SK-N-SH (cell line): Measurements from ENCODE around the gene PANK4. TPM values are rescaled to one million over a fixed set of nuclear protein-coding genes. Genes with fewer than 3 reads are reported as not detected.

Source experiments
- CTCF ChIA-PET: fragments of 300-600, 350-600 bp; formaldehyde crosslinking; extraction: SDS; loops from one replicate; lab custom pipeline; 2021; lab: Yijun Ruan, JAX
- POLR2A ChIA-PET: fragments of 350-600 bp; sonication (Branson Sonifier 250); formaldehyde crosslinking; extraction: SDS; loops from one replicate; lab custom pipeline; 2020; ENCODE audit warnings: antibody characterized with exemption, inconsistent platforms; lab: Yijun Ruan, JAX
- DNase-seq: peaks from one replicate; pipeline ENCODE4 v3.0.0; 2012
- H2AFZ ChIP-seq: fragments of 200-600 bp; sonication (generic); 2 replicates; pipeline ENCODE4 v1.8.1; 2016; ENCODE audit warnings: antibody characterized with exemption, mild to moderate bottlenecking, low read depth
- H3F3A ChIP-seq: fragments of 200-600 bp; sonication (generic); replicated peaks from 2 replicates; pipeline ENCODE3; 2016; ENCODE audit warnings: antibody characterized with exemption, mild to moderate bottlenecking; ENCODE audit not compliant: insufficient read depth
- H3K27ac ChIP-seq, 2 experiments: fragments of 200-500 bp in 1 of 2; fragments of 200-600 bp in 1 of 2; sonication (Bioruptor generic) in 1 of 2; sonication (generic), shearing (Covaris generic) in 1 of 2; 2 replicates each; pipeline versions ENCODE4 v1.5.1 to v1.6.1; 2014 to 2016; ENCODE audit warnings: low read depth in 2 of 2, inconsistent platforms in 1 of 2, low read length in 1 of 2, mild to moderate bottlenecking in 1 of 2, mixed read lengths in 1 of 2
- H3K27me3 ChIP-seq: fragments of 200-600 bp; sonication (generic), shearing (Covaris generic); 2 replicates; pipeline ENCODE4 v1.6.1; 2016; ENCODE audit warnings: mixed run types; ENCODE audit not compliant: insufficient read depth
- H3K36me3 ChIP-seq, 2 experiments: fragments of 200-500 bp in 1 of 2; fragments of 200-600 bp in 1 of 2; sonication (Bioruptor generic) in 1 of 2; sonication (generic) in 1 of 2; replicated peaks in 1 of 2; 2 replicates each; pipeline versions ENCODE3 to v1.5.1; 2014 to 2016; ENCODE audit warnings: low read length in 1 of 2, mild to moderate bottlenecking in 1 of 2; ENCODE audit not compliant: insufficient read depth in 2 of 2, control insufficient read depth in 1 of 2
- H3K4me1 ChIP-seq, 2 experiments: fragments of 200-500 bp in 1 of 2; fragments of 200-600 bp in 1 of 2; sonication (Bioruptor generic) in 1 of 2; sonication (generic), shearing (Covaris generic) in 1 of 2; 2 replicates each; pipeline versions ENCODE4 v1.5.1 to v1.6.1; 2014 to 2016; ENCODE audit warnings: low read depth in 1 of 2, low read length in 1 of 2, mixed run types in 1 of 2; ENCODE audit not compliant: insufficient read depth in 2 of 2, control insufficient read depth in 1 of 2
- H3K4me2 ChIP-seq: fragments of 200-600 bp; sonication (generic), shearing (Covaris generic); 2 replicates; pipeline ENCODE4 v1.6.1; 2017; ENCODE audit warnings: mixed run types
- H3K4me3 ChIP-seq, 2 experiments: fragments of 200-500 bp in 1 of 2; fragments of 200-600 bp in 1 of 2; sonication (Bioruptor generic) in 1 of 2; sonication (generic), shearing (Covaris generic) in 1 of 2; 2 replicates each; pipeline versions ENCODE4 v1.5.1 to v1.8.1; 2014 to 2016; ENCODE audit warnings: low read depth in 2 of 2, inconsistent platforms in 1 of 2, low read length in 1 of 2, mild to moderate bottlenecking in 1 of 2, mixed read lengths in 1 of 2, moderate library complexity in 1 of 2
- H3K79me2 ChIP-seq: fragments of 200-600 bp; sonication (generic); 2 replicates; pipeline ENCODE4 v1.8.1; 2017; ENCODE audit warnings: mild to moderate bottlenecking; ENCODE audit not compliant: insufficient read depth
- H3K9ac ChIP-seq: fragments of 200-600 bp; sonication (generic); 2 replicates; pipeline ENCODE4 v1.6.1; 2017; ENCODE audit warnings: mixed run types
- H3K9me2 ChIP-seq: fragments of 200-600 bp; sonication (generic); 2 replicates; pipeline ENCODE4 v1.6.1; 2017; ENCODE audit warnings: mixed run types
- H3K9me3 ChIP-seq: fragments of 200-600 bp; sonication (generic); 2 replicates; pipeline ENCODE4 v1.6.1; 2017; ENCODE audit warnings: mixed run types, mild to moderate bottlenecking, moderate library complexity
- H4K20me1 ChIP-seq: fragments of 200-600 bp; sonication (generic); 2 replicates; pipeline ENCODE4 v1.6.1; 2017; ENCODE audit warnings: mild to moderate bottlenecking, mixed run types; ENCODE audit not compliant: insufficient read depth
- CTCF ChIP-seq: fragments of 200-600 bp; sonication (generic); IDR thresholded peaks from 2 replicates; pipeline ENCODE4 v1.6.1; 2017; ENCODE audit warnings: antibody characterized with exemption, mild to moderate bottlenecking, moderate library complexity
- ELF1 ChIP-seq: IDR thresholded peaks from 2 replicates; pipeline ENCODE4 v1.4.0; 2012
- EP300 ChIP-seq, 2 experiments: IDR thresholded peaks; 2 replicates each; pipeline versions ENCODE4 v1.4.0 to v1.6.1; 2012; ENCODE audit warnings: borderline replicate concordance in 1 of 2, low read depth in 1 of 2, low read length in 1 of 2
- EZH2phosphoT487 ChIP-seq: fragments of 200-600 bp; sonication (generic); IDR thresholded peaks from 2 replicates; pipeline ENCODE4 v1.6.1; 2017; ENCODE audit warnings: low read depth, mixed run types, mild to moderate bottlenecking, antibody characterized with exemption, moderate library complexity, borderline replicate concordance
- FOXJ3 ChIP-seq: sonication (generic); formaldehyde crosslinking; IDR thresholded peaks from 2 replicates; pipeline ENCODE4 v1.5.1; 2020; ENCODE audit warnings: mild to moderate bottlenecking, missing genetic modification reagents
- FOXM1 ChIP-seq: IDR thresholded peaks from 2 replicates; pipeline ENCODE4 v1.4.0; 2012; ENCODE audit warnings: low read depth, mild to moderate bottlenecking
- JUND ChIP-seq: IDR thresholded peaks from 2 replicates; pipeline ENCODE4 v1.4.0; 2012
- MEF2A ChIP-seq: IDR thresholded peaks from 2 replicates; pipeline ENCODE4 v1.4.0; 2012; ENCODE audit warnings: low read depth, borderline replicate concordance
- MXI1 ChIP-seq: IDR thresholded peaks from 2 replicates; pipeline ENCODE4 v1.6.1; 2012; ENCODE audit warnings: mild to moderate bottlenecking, low read depth, low read length, improper control_type of control experiment
- POLR2AphosphoS5 ChIP-seq: IDR thresholded peaks from 2 replicates; pipeline ENCODE4 v1.6.1; 2012; ENCODE audit warnings: low read depth, low read length
- RAD21 ChIP-seq: IDR thresholded peaks from 2 replicates; pipeline ENCODE4 v1.6.1; 2012; ENCODE audit warnings: mild to moderate bottlenecking, low read length
- REST ChIP-seq: IDR thresholded peaks from 2 replicates; pipeline ENCODE4 v1.6.1; 2012; ENCODE audit warnings: mild to moderate bottlenecking, low read depth, low read length, moderate library complexity
- RFX5 ChIP-seq: IDR thresholded peaks from 2 replicates; pipeline ENCODE4 v1.6.1; 2012; ENCODE audit warnings: mild to moderate bottlenecking, improper control_type of control experiment, low read length
- TAF1 ChIP-seq: IDR thresholded peaks from 2 replicates; pipeline ENCODE4 v1.6.1; 2012; ENCODE audit warnings: low read depth, mild to moderate bottlenecking, low read length, moderate library complexity, borderline replicate concordance
- TCF12 ChIP-seq: IDR thresholded peaks from 2 replicates; pipeline ENCODE4 v1.4.0; 2012
- TEAD4 ChIP-seq: IDR thresholded peaks from 2 replicates; pipeline ENCODE4 v1.4.0; 2012; ENCODE audit warnings: mild to moderate bottlenecking, borderline replicate concordance; ENCODE audit not compliant: insufficient read depth
- USF1 ChIP-seq: IDR thresholded peaks from 2 replicates; pipeline ENCODE4 v1.4.0; 2012; ENCODE audit warnings: low read depth, borderline replicate concordance
- USF2 ChIP-seq: fragments of 150-350 bp; IDR thresholded peaks from 2 replicates; pipeline ENCODE4 v1.6.1; 2017; ENCODE audit warnings: antibody characterized with exemption, low read length, low read depth, borderline replicate concordance
- YY1 ChIP-seq: IDR thresholded peaks from 2 replicates; pipeline ENCODE4 v1.4.0; 2012; ENCODE audit warnings: low read depth, mild to moderate bottlenecking
- ZBTB33 ChIP-seq: IDR thresholded peaks from 2 replicates; pipeline ENCODE4 v1.4.0; 2012; ENCODE audit warnings: low read depth, borderline replicate concordance
- WGBS: methylation state at CpG from one replicate; pipeline ENCODE4 v1.1.6; 2017; ENCODE audit warnings: low lambda C conversion rate; 5-methylcytosine and 5-hydroxymethylcytosine counted together
- polyA plus RNA-seq, 3 experiments: library from polyadenylated mRNA; depleted of rRNA; stranded (reverse); fragments of >200 nt; gene quantifications; 2 replicates each; pipeline ENCODE4 v1.2.3, GENCODE V29; 2012

Gene PANK4
- polyA plus RNA-seq, 1 of the 3 experiments (the other 2 are of a cell fraction): 16.6 TPM

GRCh38 chr1:2520806-2521205, 5.6 kb downstream of the PANK4 start:
- Histone ChIP-seq H3K9me3 (no peaks in the 10 kb centered on the region), H3K9ac (no peak overlapping the region), H3K27ac (no peak overlapping the region), H3K9me2 (no peaks in the 10 kb centered on the region), H3K27me3 (no peaks in the 10 kb centered on the region), H3K36me3 (peaks cover 5 to 61% of the 10 kb centered on the region in 2 experiments), H3K4me2 (no peak overlapping the region), H3F3A (no peaks in the 10 kb centered on the region), H4K20me1 (peaks cover 36% of the 10 kb centered on the region), H2AFZ (no peak overlapping the region), H3K4me1 (peaks cover 0 to 19% of the 10 kb centered on the region in 2 experiments; a peak in 2 of 4 replicates), H3K4me3 (no peak overlapping the region), H3K79me2 (peaks cover 38% of the 10 kb centered on the region)
- TF ChIP-seq CTCF (no peak), YY1 (no peak), RAD21 (no peak), TAF1 (no peak), FOXM1 (no peak), USF1 (no peak), RFX5 (no peak), FOXJ3 (CRISPR knock-in tag) (no peak), EP300 (IDR thresholded peaks at IDR 0.05; ENCODE audit: borderline replicate concordance in 1 of 2, low read depth in 1 of 2, low read length in 1 of 2) (no peak), ELF1 (no peak), POLR2AphosphoS5 (no peak), USF2 (no peak)
- ChIA-PET CTCF (interaction anchor here (1.3 kb wide), 1 partner anchor 11 kb away, joined by 4 read pairs; no protein-coding TSS in a partner anchor), POLR2A (no interaction called here)
- 93% methylated on average over 17 of the region's 21 CpGs for WGBS
- no peak for DNase-seq

GRCh38 chr1:2520206-2520605, 6.2 kb downstream of the PANK4 start:
- H3K27ac ChIP-seq: no peak overlapping the region
- H3K9me3 ChIP-seq: no peaks in the 10 kb centered on the region
- no peak for DNase-seq
- no peak overlapping the region for H3K4me3 ChIP-seq
- no peaks in the 10 kb centered on the region for H3K27me3 ChIP-seq
- 80% methylated on average over 1 of the region's 20 CpGs for WGBS
- no peak overlapping the region for H3K4me2 ChIP-seq
- H3K9ac ChIP-seq: no peak overlapping the region
- H4K20me1 ChIP-seq: peaks cover 30% of the 10 kb centered on the region
- peaks cover 32% of the 10 kb centered on the region for H3K79me2 ChIP-seq
- no peaks in the 10 kb centered on the region for H3K9me2 ChIP-seq
- H3K36me3 ChIP-seq: peaks cover 5 to 64% of the 10 kb centered on the region in 2 experiments
- peaks cover 0 to 14% of the 10 kb centered on the region in 2 experiments; a peak in 2 of 4 replicates for H3K4me1 ChIP-seq
- CTCF ChIA-PET: interaction anchor here (0.6 to 1.3 kb wide), 2 partner anchors 11 to 1190 kb away, joined by 3 to 4 read pairs; no protein-coding TSS in a partner anchor
- H3F3A ChIP-seq: no peaks in the 10 kb centered on the region
- no peak overlapping the region for H2AFZ ChIP-seq
- POLR2A ChIA-PET: interaction anchor here (1.5 kb wide), 1 partner anchor 13 kb away, joined by 5 read pairs; no protein-coding TSS in a partner anchor
- TF ChIP-seq TCF12 (no peak), REST (no peak), JUND (no peak), TEAD4 (no peak), EZH2phosphoT487 (no peak), MXI1 (no peak), ZBTB33 (no peak), MEF2A (no peak)
